ENCODE results near the gene PLD5. TPM values are rescaled to one million over a fixed set of nuclear protein-coding genes. Genes with fewer than 3 reads are reported as not detected.

PLD5 gene
- total RNA-seq, 4 donors from 2014 or later, result 0.33 to 0.54 TPM; not detected in 2

DNA sequence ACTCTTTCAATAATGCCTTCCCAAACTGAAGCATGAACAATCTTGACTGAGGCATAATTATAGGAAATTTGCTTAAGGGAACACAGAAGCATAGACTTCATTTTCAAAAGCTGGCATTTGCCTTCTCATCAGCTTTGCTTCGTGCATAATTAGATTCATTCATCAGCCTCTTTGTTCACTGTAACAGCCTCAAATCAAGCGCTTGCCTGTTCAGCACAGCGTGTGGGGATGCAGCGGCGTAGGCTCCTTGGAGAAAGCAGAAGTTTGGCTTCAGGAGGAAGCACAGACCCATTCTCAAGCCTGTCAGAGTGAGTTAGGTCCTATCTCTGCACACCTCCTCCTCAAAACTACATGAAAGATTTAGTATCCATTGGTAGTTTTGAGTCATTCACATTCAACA is 279.2 kb downstream of the PLD5 start:
- no peak overlapping the region for H3K4me3 ChIP-seq (replicated peaks in 1 of 3)
- H3K27me3 ChIP-seq, result no peaks in the 10 kb centered on the region
- no peak for DNase-seq
- intact Hi-C loops (cut with DNase I), result no loop called here
- H3K36me3 ChIP-seq, result no peaks in the 10 kb centered on the region
- H3K9me3 ChIP-seq, result no peaks in the 10 kb centered on the region
- H3K4me1 ChIP-seq, result no peaks in the 10 kb centered on the region
- TF ChIP-seq POLR2A (IDR thresholded peaks at IDR 0.05), result no peak
- TF ChIP-seq, protein P1, sequence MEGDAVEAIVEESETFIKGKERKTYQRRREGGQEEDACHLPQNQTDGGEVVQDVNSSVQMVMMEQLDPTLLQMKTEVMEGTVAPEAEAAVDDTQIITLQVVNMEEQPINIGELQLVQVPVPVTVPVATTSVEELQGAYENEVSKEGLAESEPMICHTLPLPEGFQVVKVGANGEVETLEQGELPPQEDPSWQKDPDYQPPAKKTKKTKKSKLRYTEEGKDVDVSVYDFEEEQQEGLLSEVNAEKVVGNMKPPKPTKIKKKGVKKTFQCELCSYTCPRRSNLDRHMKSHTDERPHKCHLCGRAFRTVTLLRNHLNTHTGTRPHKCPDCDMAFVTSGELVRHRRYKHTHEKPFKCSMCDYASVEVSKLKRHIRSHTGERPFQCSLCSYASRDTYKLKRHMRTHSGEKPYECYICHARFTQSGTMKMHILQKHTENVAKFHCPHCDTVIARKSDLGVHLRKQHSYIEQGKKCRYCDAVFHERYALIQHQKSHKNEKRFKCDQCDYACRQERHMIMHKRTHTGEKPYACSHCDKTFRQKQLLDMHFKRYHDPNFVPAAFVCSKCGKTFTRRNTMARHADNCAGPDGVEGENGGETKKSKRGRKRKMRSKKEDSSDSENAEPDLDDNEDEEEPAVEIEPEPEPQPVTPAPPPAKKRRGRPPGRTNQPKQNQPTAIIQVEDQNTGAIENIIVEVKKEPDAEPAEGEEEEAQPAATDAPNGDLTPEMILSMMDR (IDR thresholded peaks at IDR 0.05), result no peak
- 76 to 78% methylated on average over 5 of the region's 5 CpGs for WGBS, 2 donors
- H3K27ac ChIP-seq, result no peak overlapping the region

DNA sequence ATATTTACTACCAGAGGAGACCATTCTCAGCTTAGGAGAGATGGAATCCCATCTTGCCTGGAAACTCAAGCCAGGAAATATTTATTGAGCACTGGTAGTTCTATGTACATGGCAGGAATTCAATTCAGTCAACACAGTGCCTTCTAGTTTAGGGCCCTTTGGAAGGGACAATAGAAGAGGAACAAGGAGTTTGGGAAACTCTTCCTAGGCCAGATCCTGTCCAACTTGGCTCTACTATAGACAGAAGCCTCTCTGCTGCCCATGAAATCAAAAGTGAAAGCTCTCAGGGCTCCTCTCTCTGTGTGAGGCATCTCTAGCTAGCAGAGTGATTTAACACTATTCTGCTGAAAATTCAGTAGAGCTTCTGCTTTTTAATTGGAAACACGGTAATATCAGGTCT is 281.0 kb downstream of the PLD5 start:
- TF ChIP-seq POLR2A (IDR thresholded peaks at IDR 0.05), result no peak
- TF ChIP-seq, protein P1 (IDR thresholded peaks at IDR 0.05), result no peak
- H3K27me3 ChIP-seq, result no peaks in the 10 kb centered on the region
- 72 to 79% methylated on average over 1 of the region's 1 CpG for WGBS, 2 donors
- H3K4me3 ChIP-seq (replicated peaks in 1 of 3), result no peak overlapping the region
- no peak for DNase-seq
- H3K27ac ChIP-seq, result no peak overlapping the region
- no peaks in the 10 kb centered on the region for H3K36me3 ChIP-seq
- intact Hi-C loops (cut with DNase I), result no loop called here
- no peaks in the 10 kb centered on the region for H3K4me1 ChIP-seq
- no peaks in the 10 kb centered on the region for H3K9me3 ChIP-seq

DNA sequence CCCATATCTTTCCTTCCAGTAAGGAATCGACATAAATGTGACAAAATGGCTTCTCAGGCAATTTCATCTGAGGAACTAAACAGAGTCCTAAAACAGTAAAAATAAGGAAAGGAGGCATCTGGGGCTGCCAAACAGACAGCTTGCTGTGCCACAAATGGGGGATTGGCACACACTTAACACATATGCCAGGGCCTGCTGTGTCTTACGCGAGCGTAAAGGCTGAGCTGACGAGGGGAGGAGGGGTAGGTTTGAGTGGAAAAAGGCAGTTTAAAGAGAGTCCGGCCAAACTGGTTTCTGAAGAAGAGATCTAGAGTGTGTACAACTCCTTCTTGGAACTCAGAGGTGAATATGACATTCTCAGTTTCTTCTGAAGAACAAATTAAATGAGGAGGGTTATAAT is 281.5 kb downstream of the PLD5 start:
- Histone ChIP-seq H3K4me1 (no peaks in the 10 kb centered on the region), H3K9me3 (no peaks in the 10 kb centered on the region), H3K27me3 (no peaks in the 10 kb centered on the region), H3K27ac (no peak overlapping the region), H3K4me3 (replicated peaks in 1 of 3) (no peak overlapping the region), H3K36me3 (no peaks in the 10 kb centered on the region)
- WGBS, 2 donors, result 31 to 47% methylated on average over 6 of the region's 6 CpGs
- no peak for TF ChIP-seq POLR2A (IDR thresholded peaks at IDR 0.05)
- TF ChIP-seq, protein P1 (IDR thresholded peaks at IDR 0.05), result no peak
- DNase-seq, result no peak
- intact Hi-C loops (cut with DNase I), result no loop called here

DNA sequence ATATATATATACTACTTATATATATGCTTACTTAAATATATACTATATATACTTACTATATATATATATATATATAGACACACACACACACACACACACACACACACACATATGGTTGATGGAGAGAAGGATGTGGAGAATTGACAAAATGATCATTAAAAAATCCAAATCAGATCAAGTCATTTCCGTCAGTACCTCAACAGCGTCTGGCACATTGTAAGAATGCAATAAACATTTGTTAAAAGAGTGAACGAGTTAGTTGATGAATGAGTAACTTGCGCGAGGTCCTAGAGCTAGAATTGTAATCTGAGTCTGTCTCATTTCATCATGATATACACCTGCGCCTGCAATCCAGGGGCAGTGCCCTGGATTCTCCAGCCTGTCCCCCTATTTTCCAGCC is 282.6 kb downstream of the PLD5 start:
- intact Hi-C loops (cut with DNase I), result no loop called here
- WGBS, 2 donors, result 80 to 93% methylated on average over 6 of the region's 6 CpGs

DNA sequence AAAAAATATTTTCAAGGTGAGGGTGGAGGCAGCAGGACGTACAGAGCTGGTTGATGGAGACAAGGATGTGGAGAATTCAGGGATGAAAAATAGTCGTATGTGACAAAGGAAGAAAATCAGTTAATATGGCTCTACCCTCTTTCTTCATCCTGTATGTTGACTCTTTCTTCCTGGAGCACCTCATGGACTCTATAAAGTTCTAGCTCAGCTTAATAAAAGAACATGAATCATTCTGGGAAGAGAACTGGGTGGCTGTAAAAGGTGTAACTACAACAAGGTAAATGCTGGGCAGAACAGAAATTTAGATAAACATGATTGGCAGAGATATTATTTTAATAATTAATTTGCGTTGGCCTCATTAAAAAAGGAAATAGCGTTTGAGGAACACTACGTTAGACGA is 283.8 kb downstream of the PLD5 start:
- H3K27me3 ChIP-seq, result no peaks in the 10 kb centered on the region
- no peaks in the 10 kb centered on the region for H3K4me1 ChIP-seq
- no peaks in the 10 kb centered on the region for H3K9me3 ChIP-seq
- DNase-seq, result no peak
- H3K36me3 ChIP-seq, result no peaks in the 10 kb centered on the region
- WGBS, 2 donors, result 83 to 91% methylated on average over 6 of the region's 6 CpGs
- TF ChIP-seq, protein P1 (IDR thresholded peaks at IDR 0.05), result no peak
- no peak for TF ChIP-seq POLR2A (IDR thresholded peaks at IDR 0.05)
- no peak overlapping the region for H3K27ac ChIP-seq
- H3K4me3 ChIP-seq (replicated peaks in 1 of 3), result no peak overlapping the region
- intact Hi-C loops (cut with DNase I), result no loop called here

More for the DNA sequence above, 282.6 kb downstream of the PLD5 start:
- Histone ChIP-seq H3K9me3 (no peaks in the 10 kb centered on the region), H3K4me3 (replicated peaks in 1 of 3) (no peak overlapping the region), H3K36me3 (no peaks in the 10 kb centered on the region), H3K27ac (no peak overlapping the region), H3K27me3 (no peaks in the 10 kb centered on the region), H3K4me1 (no peaks in the 10 kb centered on the region)
- no peak for TF ChIP-seq POLR2A (IDR thresholded peaks at IDR 0.05)
- TF ChIP-seq, protein P1 (IDR thresholded peaks at IDR 0.05), result no peak
- no peak for DNase-seq
